Measurements from ENCODE around the gene LMO7. TPM values are rescaled to one million over a fixed set of nuclear protein-coding genes. Genes with fewer than 3 reads are reported as not detected.

LMO7 gene
- total RNA-seq, 2 experiments from 2014 or later = 21.4 to 25.4 TPM

DNA sequence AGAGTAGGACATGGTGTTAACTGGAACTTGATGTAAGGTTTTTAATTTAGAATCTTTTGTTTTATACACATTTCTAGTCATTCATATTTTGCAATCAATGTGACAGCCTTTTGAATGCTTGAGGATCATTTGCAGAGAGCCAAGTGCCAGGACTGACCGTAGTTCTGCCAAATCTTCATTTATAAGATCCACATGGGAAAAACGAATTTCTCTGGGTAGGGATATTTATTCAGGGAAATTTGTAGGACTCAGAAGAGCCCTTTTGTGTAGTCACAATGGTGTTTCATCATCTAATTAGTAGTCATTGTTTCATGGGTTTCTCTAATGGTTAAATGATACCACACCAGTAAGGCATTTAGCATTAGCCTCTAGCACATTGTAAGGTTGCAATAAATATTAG lies 161.1 kb downstream of the LMO7 start:
- Histone ChIP-seq H3K36me3 (ENCODE audit: insufficient read depth, low read length) (no peaks in the 10 kb centered on the region), H3K27ac (ENCODE audit: low read depth, low read length, poor library complexity, severe bottlenecking) (no peak overlapping the region), H3K9me3 (ENCODE audit: low read length) (no peaks in the 10 kb centered on the region), H3K4me3 (ENCODE audit: low read depth, low read length, poor library complexity, severe bottlenecking) (no peak overlapping the region), H3K79me2 (ENCODE audit: insufficient read depth, low read depth, low read length) (no peaks in the 10 kb centered on the region), H3K9me2 (ENCODE audit: insufficient read depth, low read length) (no peaks in the 10 kb centered on the region), H2AFZ (ENCODE audit: low read length) (no peak overlapping the region), H4K20me1 (ENCODE audit: insufficient read depth, low read length) (no peaks in the 10 kb centered on the region), H3K4me1 (ENCODE audit: insufficient read depth, low read length, poor library complexity, severe bottlenecking) (no peaks in the 10 kb centered on the region), H3K4me2 (ENCODE audit: low read length) (no peak overlapping the region)
- no peak for DNase-seq (ENCODE audit: low spot score)
- CTCF ChIA-PET (ENCODE audit: unreplicated experiment) = no interaction called here
- TF ChIP-seq CTCF (conservative IDR thresholded peaks at IDR 0.05; ENCODE audit: low read length) (no peak), EZH2phosphoT487 (IDR thresholded peaks at IDR 0.05; ENCODE audit: borderline replicate concordance, low read depth, low read length) (no peak)
- POLR2A ChIA-PET = no interaction called here
- intact Hi-C loops (cut with micrococcal nuclease; ENCODE audit: unreplicated experiment) = no loop called here
- no TSS peak for BruUV-seq (replicated peaks)

GRCh38 chr13:75797719-75798118 lies 161.6 kb downstream of the LMO7 start:
- no peaks in the 10 kb centered on the region for H3K79me2 ChIP-seq (ENCODE audit: insufficient read depth, low read depth, low read length)
- CTCF ChIA-PET (ENCODE audit: unreplicated experiment) = no interaction called here

More at GRCh38 chr13:75797719-75798118, 161.6 kb downstream of the LMO7 start:
- BruUV-seq (replicated peaks) = no TSS peak
- no peak overlapping the region for H3K4me2 ChIP-seq (ENCODE audit: low read length)
- no peak overlapping the region for H2AFZ ChIP-seq (ENCODE audit: low read length)
- POLR2A ChIA-PET = no interaction called here
- TF ChIP-seq CTCF (conservative IDR thresholded peaks at IDR 0.05; ENCODE audit: low read length) (no peak), EZH2phosphoT487 (IDR thresholded peaks at IDR 0.05; ENCODE audit: borderline replicate concordance, low read depth, low read length) (no peak)
- H4K20me1 ChIP-seq (ENCODE audit: insufficient read depth, low read length) = no peaks in the 10 kb centered on the region
- no peak for DNase-seq (ENCODE audit: low spot score)
- no peaks in the 10 kb centered on the region for H3K9me3 ChIP-seq (ENCODE audit: low read length)
- no peak overlapping the region for H3K27ac ChIP-seq (ENCODE audit: low read depth, low read length, poor library complexity, severe bottlenecking)
- no peak overlapping the region for H3K4me3 ChIP-seq (ENCODE audit: low read depth, low read length, poor library complexity, severe bottlenecking)
- H3K9me2 ChIP-seq (ENCODE audit: insufficient read depth, low read length) = no peaks in the 10 kb centered on the region
- no peaks in the 10 kb centered on the region for H3K36me3 ChIP-seq (ENCODE audit: insufficient read depth, low read length)
- intact Hi-C loops (cut with micrococcal nuclease; ENCODE audit: unreplicated experiment) = no loop called here
- H3K4me1 ChIP-seq (ENCODE audit: insufficient read depth, low read length, poor library complexity, severe bottlenecking) = no peaks in the 10 kb centered on the region

Data from OCI-LY7 (cell line).